ELR (cell line): Measurements from ENCODE around the gene STAC3.
A peak's percentile ranks its signal among the peaks of the same experiment; 100 is the strongest.

Source experiments
- DNase-seq: peaks from one replicate; pipeline ENCODE4 v3.0.0-alpha.2; 2015; ENCODE audit warnings: low read depth

Gene STAC3

GRCh38 chr12:57235728-57236131, 15.3 kb downstream of the STAC3 start:
- DNase-seq = no peak

GRCh38 chr12:57235017-57235727, 15.8 kb downstream of the STAC3 start:
- DNase-seq = no peak

GRCh38 chr12:57234571-57235016, 16.4 kb downstream of the STAC3 start:
- DNase-seq = no peak

- no peak for DNase-seq
Measured at GRCh38 chr12:57234233-57234570, 16.8 kb downstream of the STAC3 start.

- DNase-seq = peak; percentile 45
Measured at GRCh38 chr12:57233357-57234232, 17.4 kb downstream of the STAC3 start.

GRCh38 chr12:57232156-57232756, 18.7 kb downstream of the STAC3 start:
- no peak for DNase-seq

- DNase-seq = no peak
Measured at GRCh38 chr12:57231276-57232021, 19.5 kb downstream of the STAC3 start.

GRCh38 chr12:57230381-57231155, 20.4 kb downstream of the STAC3 start:
- DNase-seq = no peak

- DNase-seq = peak; percentile 97
Measured at GRCh38 chr12:57229634-57230380, 21.2 kb downstream of the STAC3 start, which contains the start of gene SHMT2. TSS of gene SHMT2 (plus strand) at chr12:57229711. CDS start at chr12:57229779, 68 bp downstream.

- DNase-seq = peak; percentile 43
Measured at GRCh38 chr12:57229046-57229633, 21.8 kb downstream of the STAC3 start.

GRCh38 chr12:57227315-57228115, 23.5 kb downstream of the STAC3 start:
- DNase-seq = peak; percentile 31

GRCh38 chr12:57226588-57227314, 24.2 kb downstream of the STAC3 start:
- no peak for DNase-seq

- DNase-seq = no peak
Measured at GRCh38 chr12:57225680-57226210, 25.2 kb downstream of the STAC3 start.

GRCh38 chr12:57224973-57225679, 25.9 kb downstream of the STAC3 start:
- no peak for DNase-seq

- DNase-seq = no peak
Measured at GRCh38 chr12:57224278-57224972, 26.6 kb downstream of the STAC3 start.

GRCh38 chr12:57223191-57224165, 27.5 kb downstream of the STAC3 start:
- no peak for DNase-seq
